ENCODE results near the gene ISG15.
"Not testable (repeated sequence)": the region's sequence is repeated elsewhere in the genome, so short reads cannot be mapped to it uniquely, and the experiment has no call there.

Gene ISG15

GRCh38 chr1:978835-979743 is 34.2 kb upstream of the ISG15 start:
- no peak for TF ChIP-seq JUND (IDR thresholded peaks at IDR 0.05; ENCODE audit: low read depth)
- in situ Hi-C loops (cut with HindIII; ENCODE audit: low pct_unique_long_range_greater_than_20kb, low sequenced_read_pairs), result no loop called here
- no peak for DNase-seq (ENCODE audit: low read depth in 1 of 2, low spot score in 1 of 2)

GRCh38 chr1:979744-980072 is 33.6 kb upstream of the ISG15 start:
- DNase-seq (ENCODE audit: low read depth in 1 of 2, low spot score in 1 of 2), result no peak
- in situ Hi-C loops (cut with HindIII; ENCODE audit: low pct_unique_long_range_greater_than_20kb, low sequenced_read_pairs), result no loop called here
- no peak for TF ChIP-seq JUND (IDR thresholded peaks at IDR 0.05; ENCODE audit: low read depth)

DNA sequence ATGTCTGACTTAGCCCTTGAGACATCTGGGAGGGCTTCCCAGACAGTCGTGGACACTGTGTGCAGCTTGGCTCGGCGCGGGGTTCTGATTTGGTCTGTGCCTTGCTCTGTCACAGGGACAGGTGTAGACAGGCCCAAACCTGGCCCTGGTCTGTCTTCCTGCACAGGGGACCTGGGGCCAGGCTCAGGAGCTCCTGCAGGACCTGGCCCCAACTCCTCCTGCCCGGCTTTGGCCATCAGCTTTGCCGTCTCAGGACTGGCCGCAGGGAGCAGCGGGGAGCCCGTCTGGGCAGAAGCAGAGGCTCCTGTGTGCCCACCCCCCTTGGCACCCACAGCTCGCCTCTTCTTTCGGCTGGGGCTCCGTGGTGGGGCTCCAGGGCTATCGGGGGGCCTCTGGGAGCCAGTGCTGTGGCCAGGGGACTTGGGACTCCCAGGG is 33.1 kb upstream of the ISG15 start:
- no peak for TF ChIP-seq JUND (IDR thresholded peaks at IDR 0.05; ENCODE audit: low read depth)
- in situ Hi-C loops (cut with HindIII; ENCODE audit: low pct_unique_long_range_greater_than_20kb, low sequenced_read_pairs), result no loop called here
- no peak for DNase-seq (ENCODE audit: low read depth in 1 of 2, low spot score in 1 of 2)

DNA sequence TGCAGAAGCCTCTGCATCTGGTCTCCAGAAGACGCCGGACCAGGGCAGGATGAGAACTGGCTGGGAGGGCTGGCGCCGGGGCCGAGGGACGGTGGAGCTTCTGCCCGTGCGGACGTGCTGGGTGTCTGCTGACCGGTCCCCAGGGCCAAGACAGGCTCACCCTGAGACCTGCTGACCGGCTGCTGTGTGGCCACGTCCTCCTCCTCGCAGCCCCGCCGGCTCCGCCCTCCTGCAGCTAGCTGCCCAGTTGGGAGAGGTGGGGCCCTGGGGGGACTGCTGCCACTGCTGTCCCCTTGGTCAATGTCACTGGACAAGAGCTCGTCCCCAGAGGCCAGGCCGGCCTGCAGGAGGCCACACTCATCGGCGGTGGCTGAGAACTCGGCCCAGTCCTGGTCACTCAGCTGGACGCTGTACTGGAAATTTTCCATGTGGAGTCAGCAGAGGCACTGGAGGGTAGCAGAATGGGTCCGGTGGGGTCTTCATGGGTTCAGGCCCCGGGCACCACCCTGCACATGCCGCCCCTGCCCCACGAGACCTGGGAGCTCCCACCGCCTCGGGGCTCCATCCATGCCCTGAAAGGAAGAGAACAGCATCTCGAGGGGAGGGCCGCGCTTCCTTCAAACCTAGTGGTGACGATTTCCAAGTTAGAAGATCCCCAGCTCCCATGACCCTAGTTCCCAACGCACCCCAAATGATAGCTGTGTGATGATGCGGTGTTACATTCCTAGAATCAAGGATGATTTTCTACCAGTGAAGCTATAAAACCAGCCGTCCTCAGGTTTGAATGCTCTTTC is 32.5 kb upstream of the ISG15 start:
- TF ChIP-seq JUND (IDR thresholded peaks at IDR 0.05; ENCODE audit: low read depth), result no peak
- no peak for DNase-seq (ENCODE audit: low read depth in 1 of 2, low spot score in 1 of 2)
- in situ Hi-C loops (cut with HindIII; ENCODE audit: low pct_unique_long_range_greater_than_20kb, low sequenced_read_pairs), result no loop called here

DNA sequence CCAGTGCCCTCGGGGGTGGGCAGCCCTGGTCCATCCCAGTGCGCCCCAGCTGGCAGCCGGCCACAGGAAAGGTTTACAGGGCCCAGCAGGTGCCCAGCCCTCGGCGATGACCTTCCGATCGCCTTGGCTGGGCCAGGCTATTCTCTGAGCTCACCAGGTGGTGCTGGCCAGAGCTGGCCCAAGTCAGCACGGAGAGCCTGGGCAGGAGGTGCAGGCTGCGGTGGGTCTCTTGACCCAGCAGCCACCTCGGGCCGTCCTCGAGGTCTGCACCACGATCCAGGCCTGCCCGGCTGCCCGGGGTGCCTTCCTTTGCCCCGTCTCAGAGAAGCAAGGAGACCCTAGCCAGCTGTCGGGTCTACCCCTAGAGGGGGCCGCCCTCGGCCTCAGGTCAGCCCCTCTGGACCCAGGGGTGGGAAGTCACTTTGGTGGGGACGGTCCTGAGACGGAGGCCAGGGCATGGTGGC is 31.8 kb upstream of the ISG15 start:
- DNase-seq (ENCODE audit: low read depth in 1 of 2, low spot score in 1 of 2), result no peak
- in situ Hi-C loops (cut with HindIII; ENCODE audit: low pct_unique_long_range_greater_than_20kb, low sequenced_read_pairs), result no loop called here
- TF ChIP-seq JUND (IDR thresholded peaks at IDR 0.05; ENCODE audit: low read depth), result no peak

GRCh38 chr1:981955-982558 is 31.2 kb upstream of the ISG15 start, which contains the start of gene PERM1:
PERM1 (minus strand) TSS chr1:982093; CDS start chr1:981029, 1,064 bp downstream.
- TF ChIP-seq JUND (IDR thresholded peaks at IDR 0.05; ENCODE audit: low read depth), result no peak
- in situ Hi-C loops (cut with HindIII; ENCODE audit: low pct_unique_long_range_greater_than_20kb, low sequenced_read_pairs), result no loop called here
- DNase-seq (ENCODE audit: low read depth in 1 of 2, low spot score in 1 of 2), result no peak

- TF ChIP-seq JUND (IDR thresholded peaks at IDR 0.05; ENCODE audit: low read depth), result no peak
- in situ Hi-C loops (cut with HindIII; ENCODE audit: low pct_unique_long_range_greater_than_20kb, low sequenced_read_pairs), result no loop called here
- no peak for DNase-seq (ENCODE audit: low read depth in 1 of 2, low spot score in 1 of 2)
Observed at GRCh38 chr1:982765-983436, 30.4 kb upstream of the ISG15 start.

DNA sequence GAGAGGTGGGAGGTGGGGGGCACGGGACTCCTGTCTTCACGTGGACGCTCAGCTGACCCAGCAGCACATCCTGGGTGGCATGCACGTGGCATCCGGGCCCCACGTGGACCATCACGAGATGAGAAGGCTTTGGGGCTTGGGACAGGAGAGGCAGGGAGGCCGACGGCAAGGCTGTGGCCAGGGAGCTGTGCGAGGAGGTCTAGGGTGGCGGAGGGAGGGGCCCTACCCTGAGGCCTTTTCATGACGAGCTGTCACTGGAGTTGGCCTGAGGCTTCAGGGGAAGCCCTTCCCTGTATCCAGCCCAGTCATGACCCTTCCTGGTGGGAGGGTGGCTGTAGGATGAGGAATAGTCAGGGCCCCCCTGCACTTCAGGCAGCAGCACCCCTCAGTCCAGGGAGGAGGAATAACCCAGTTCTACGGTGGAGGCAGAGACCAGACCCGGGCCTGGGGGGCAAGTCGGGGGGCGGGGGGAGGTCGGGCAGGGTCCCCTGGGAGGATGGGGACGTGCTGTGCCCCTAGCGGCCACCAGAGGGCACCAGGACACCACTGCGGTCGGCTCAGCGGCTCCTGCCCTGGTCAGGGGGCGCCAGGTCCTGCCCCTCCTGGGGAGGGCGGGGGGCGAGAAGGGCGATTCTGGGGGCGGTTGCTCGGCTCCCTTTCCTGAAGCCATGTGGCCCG is 29.4 kb upstream of the ISG15 start:
- TF ChIP-seq JUND (IDR thresholded peaks at IDR 0.05; ENCODE audit: low read depth), result no peak
- DNase-seq (ENCODE audit: low read depth in 1 of 2, low spot score in 1 of 2), result no peak
- in situ Hi-C loops (cut with HindIII; ENCODE audit: low pct_unique_long_range_greater_than_20kb, low sequenced_read_pairs), result no loop called here

DNA sequence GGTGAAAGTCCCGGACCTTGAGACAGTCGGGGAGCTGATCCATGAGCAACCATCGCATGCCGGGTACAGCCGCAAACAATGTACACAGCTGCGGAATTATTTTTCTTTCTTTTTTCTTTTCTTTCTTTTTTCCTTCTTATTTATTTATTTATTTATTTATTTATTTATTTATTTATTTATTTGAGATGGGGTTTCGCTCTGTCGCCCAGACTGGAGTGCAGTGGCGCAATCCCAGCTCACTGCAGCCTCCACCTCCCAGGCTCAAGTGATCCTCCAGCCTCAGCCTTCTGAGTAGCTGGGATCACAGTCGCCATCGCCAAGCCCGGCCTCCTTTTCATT is 28.9 kb upstream of the ISG15 start:
- DNase-seq (ENCODE audit: low read depth in 1 of 2, low spot score in 1 of 2), result no peak
- TF ChIP-seq JUND (IDR thresholded peaks at IDR 0.05; ENCODE audit: low read depth), result no peak
- in situ Hi-C loops (cut with HindIII; ENCODE audit: low pct_unique_long_range_greater_than_20kb, low sequenced_read_pairs), result no loop called here

GRCh38 chr1:985126-985525 is 28.2 kb upstream of the ISG15 start:
- in situ Hi-C loops (cut with HindIII; ENCODE audit: low pct_unique_long_range_greater_than_20kb, low sequenced_read_pairs), result no loop called here
- TF ChIP-seq JUND (IDR thresholded peaks at IDR 0.05; ENCODE audit: low read depth), result no peak
- no peak for DNase-seq (ENCODE audit: low read depth in 1 of 2, low spot score in 1 of 2)

DNA sequence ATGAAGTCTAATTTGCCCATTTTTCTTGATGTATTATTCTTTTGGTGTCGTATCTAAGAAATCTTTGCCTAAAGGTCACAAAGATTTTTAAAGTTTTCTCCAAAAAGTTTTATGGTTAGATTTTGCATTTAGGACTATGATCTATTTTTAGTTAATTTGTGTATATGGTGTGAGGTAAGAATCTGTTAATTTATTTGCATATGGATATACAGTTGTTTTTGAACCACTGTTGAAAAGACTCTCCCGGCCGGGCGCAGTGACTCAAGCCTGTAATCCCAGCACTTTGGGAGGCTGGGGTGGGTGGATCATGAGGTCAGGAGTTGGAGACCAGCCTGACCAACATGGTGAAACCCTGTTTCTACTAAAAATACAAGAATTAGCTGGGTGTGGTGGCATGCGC is 25.2 kb upstream of the ISG15 start:
- DNase-seq (ENCODE audit: low read depth in 1 of 2, low spot score in 1 of 2); in situ Hi-C loops (cut with HindIII; ENCODE audit: low pct_unique_long_range_greater_than_20kb, low sequenced_read_pairs): not testable (repeated sequence)

- in situ Hi-C loops (cut with HindIII; ENCODE audit: low pct_unique_long_range_greater_than_20kb, low sequenced_read_pairs), result not testable (repeated sequence)
Observed at GRCh38 chr1:991275-991674, 22.0 kb upstream of the ISG15 start.

More at GRCh38 chr1:991275-991674, 22.0 kb upstream of the ISG15 start:
- DNase-seq (ENCODE audit: low read depth in 1 of 2, low spot score in 1 of 2), result not testable (repeated sequence)

Data from T47D (cell line).